GM10847 (cell line): ENCODE measurements around the gene ASPN.

ENCODE experiments used
- POLR2A ChIP-seq: IDR thresholded peaks from 2 replicates; pipeline ENCODE4 v1.6.1; 2011; ENCODE audit not compliant: insufficient read length; ENCODE audit errors: extremely low read depth

ASPN gene

GRCh38 chr9:92482329-92482728, at the start of gene ASPN:
Gene ASPN (minus strand): TSS chr9:92482506.
- no peak for TF ChIP-seq POLR2A

DNA sequence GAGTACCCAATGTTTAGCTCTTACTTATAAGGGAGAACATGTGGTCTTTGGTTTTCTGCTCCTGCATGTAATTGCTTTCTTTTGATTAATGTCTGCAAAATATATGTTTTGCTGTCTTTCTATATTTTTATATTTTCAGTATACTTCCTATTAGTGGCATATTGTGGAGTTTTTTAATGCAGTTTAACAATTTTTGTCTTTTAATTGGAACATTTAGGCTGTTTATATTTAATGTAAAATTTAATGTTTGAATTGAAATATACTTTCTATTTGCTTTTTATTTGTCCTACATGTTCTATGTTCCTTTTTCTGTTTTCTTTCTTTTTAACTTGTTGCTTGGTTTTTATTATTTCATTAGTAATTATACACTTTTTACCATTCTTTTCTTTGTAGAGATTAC, 48.6 kb upstream of the ASPN start:
- TF ChIP-seq POLR2A = no peak

GRCh38 chr9:92529124-92529523, 46.8 kb upstream of the ASPN start:
- TF ChIP-seq POLR2A = no peak

- TF ChIP-seq POLR2A = no peak
Observed at GRCh38 chr9:92528522-92528849, 46.2 kb upstream of the ASPN start.

- TF ChIP-seq POLR2A = no peak
Observed at GRCh38 chr9:92527832-92528521, 45.7 kb upstream of the ASPN start.

- TF ChIP-seq POLR2A = no peak
Observed at GRCh38 chr9:92527291-92527828, 45.1 kb upstream of the ASPN start.

GRCh38 chr9:92525306-92525705, 43.0 kb upstream of the ASPN start:
- TF ChIP-seq POLR2A = no peak

DNA sequence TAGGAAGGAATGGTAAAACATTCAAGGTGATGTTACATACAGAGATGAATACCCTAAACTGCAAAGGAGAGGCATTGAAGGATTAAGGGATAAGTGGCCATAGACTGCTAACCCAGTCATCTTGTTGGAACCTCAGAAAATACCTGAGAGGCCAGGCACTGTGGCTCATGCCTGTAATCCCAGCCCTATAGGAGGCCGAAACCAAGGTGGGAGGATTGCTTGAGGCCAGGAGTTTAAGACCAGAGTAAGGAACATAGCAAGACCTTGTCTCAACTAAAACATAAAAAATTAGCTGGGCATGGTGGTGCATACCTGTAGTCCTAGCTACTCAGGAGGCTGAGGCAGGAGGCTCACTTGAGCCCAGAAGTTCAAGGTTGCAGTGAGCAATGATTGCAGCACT, 42.6 kb upstream of the ASPN start:
- TF ChIP-seq POLR2A = no peak

DNA sequence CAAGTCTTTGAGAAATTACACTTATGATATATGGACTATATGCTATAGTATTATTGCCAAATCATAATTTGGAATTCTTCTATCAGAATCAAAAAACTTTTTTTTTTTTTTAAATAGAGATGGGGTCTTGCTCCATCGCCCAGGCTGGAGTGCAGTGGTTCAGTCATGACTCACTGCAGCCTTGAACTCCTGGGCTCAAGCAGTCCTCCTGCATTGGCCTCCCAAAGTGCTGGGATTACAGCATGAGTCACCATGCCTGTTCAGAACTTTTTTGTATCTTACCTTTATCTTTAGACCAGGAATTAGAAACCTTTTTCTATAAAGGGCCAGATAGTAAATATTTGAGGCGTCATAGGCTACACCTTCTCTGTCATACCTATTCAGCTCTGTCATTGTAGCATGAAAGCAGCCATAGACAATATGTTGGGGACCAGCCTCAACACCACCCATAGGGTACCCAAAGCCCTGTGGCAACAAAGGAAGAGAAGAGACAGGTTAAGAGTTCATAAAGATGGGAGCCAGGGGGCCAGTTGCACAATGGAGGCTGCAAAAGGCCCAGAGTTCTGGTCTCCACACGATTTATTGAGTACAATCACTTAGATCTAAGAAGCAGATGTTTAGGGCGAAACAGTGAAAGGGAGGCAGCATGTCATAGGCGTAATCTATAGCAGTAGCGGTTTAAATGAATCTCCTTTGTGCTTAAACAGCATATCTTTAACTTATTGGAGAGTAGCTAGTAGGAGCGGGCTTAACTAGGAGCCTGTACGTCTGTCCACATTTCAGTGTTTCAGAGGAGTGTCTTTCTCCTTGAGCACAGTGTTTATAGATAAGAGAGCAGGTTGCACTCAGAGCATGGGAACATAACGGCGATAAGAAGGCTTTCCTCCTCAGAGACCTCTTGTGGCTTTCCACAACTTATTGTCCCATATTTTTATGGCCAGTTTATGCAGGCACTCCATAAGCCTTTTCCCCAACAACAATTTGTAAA, 41.0 kb upstream of the ASPN start:
- no peak for TF ChIP-seq POLR2A

GRCh38 chr9:92520837-92521236, 38.5 kb upstream of the ASPN start:
- TF ChIP-seq POLR2A = no peak

DNA sequence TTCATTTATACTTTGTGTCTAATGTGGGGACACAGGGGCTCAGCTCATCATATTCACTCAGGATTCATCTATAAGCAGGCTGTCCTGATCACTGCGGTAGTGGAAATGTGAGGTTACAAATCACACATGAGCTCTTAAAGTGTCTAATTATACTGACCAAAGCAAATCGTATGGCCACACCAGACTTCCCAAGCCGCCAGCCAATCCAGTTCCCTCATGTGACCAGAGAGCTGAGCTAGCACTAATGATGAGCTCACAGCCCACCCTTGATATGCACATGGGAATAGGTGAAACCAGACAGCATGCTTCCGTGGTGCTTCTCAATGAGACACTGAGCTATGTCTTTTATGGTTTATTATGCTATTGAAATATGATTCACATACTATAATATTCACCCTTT, 35.9 kb upstream of the ASPN start:
- TF ChIP-seq POLR2A = no peak

DNA sequence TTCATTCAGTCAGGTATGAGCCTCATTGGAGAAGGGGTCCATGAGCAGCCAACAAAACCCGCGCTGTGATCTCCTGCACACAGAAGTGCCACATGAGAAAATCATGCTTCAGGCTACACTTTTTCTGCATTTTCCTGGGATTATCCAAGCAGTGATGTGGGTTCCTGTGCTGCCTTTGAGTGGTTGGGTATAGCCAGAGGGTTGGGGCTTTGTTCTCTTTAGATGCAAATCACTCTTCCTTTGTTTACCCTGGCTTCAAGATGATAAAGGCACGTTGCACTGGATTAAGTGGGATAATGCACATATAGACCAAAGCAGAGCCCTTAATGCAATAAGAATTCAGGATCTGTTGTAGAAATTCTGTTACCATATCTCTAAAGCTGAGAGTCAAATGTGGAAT, 34.7 kb upstream of the ASPN start:
- no peak for TF ChIP-seq POLR2A

DNA sequence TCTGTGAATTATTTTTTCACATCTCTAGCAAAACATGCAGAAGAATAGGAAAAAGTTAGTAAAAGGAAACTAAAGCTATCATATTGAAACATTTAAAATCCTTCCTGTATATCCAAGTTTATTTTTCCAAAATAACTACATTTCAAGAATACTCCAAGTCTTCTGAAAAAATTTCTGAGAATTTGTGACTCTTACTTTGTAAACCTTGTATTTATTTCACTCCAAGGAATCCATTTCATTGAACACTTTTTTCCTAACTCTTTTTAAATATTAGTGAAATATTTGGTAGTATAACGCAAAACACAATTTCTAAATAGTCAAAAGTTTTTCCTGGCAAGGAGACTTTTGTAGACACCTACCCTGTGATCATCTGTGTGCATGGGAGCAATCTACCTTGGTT, 34.2 kb upstream of the ASPN start:
- TF ChIP-seq POLR2A = no peak

GRCh38 chr9:92514635-92515034, 32.3 kb upstream of the ASPN start:
- no peak for TF ChIP-seq POLR2A

DNA sequence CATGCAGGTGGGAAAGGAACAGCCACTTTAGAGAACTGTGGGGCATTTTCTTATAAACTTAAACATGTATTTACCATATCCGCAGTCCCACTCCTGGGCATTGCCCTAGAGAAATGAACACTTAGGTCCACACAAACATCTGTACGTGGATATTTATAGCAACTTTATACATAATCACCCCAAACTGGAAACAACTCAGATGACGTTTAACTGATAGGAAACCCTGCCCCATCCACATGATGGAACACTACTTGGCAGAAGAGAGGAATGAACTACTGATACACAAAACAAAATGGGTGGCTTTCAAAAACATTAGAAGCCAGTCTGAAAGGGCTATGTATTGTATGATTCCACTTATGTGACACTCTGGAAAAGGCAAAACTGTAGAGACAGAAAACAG, 31.0 kb upstream of the ASPN start:
- no peak for TF ChIP-seq POLR2A

GRCh38 chr9:92512622-92513021, 30.3 kb upstream of the ASPN start:
- no peak for TF ChIP-seq POLR2A

GRCh38 chr9:92510747-92511146, 28.4 kb upstream of the ASPN start:
- no peak for TF ChIP-seq POLR2A

DNA sequence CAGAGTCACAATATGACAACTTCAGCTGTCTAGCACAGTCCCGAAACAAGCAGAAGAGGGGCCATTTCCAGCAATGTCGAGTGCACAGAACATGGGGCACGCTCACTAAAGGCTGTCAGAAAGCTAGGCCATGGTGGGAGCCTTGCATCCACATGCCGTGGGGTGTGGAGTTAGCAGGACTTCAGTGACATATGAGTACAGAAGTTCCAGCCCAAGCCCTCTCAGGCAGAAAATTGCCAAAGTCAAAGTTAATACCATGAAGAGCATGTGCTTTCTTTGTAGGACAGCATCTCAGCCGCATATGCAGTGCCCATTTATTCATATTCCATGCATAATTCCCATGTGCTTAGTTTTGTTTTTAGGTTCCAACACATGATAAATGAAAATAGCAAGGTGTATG, 26.7 kb upstream of the ASPN start:
- TF ChIP-seq POLR2A = no peak
